Fibroblast of lung (primary cell): ENCODE data around the gene ANKS1B. TPM values are rescaled to one million over a fixed set of nuclear protein-coding genes. Genes with fewer than 3 reads are reported as not detected.

Experiments used
- DNase-seq, 2 donors: peaks; one replicate each; pipeline versions ENCODE4 v3.0.0 to v3.0.0-alpha.2; 2010; ENCODE audit warnings: low read depth in 2 of 2
- H2AFZ ChIP-seq: 2 replicates; pipeline ENCODE4 v1.5.1; 2012; ENCODE audit warnings: low read length, control low read depth, inconsistent platforms
- H3K27ac ChIP-seq: 2 replicates; pipeline ENCODE4 v1.5.1; 2011; ENCODE audit warnings: low read length, control low read depth; ENCODE audit not compliant: insufficient read depth
- H3K27me3 ChIP-seq: 2 replicates; pipeline ENCODE4 v1.5.1; 2011; ENCODE audit warnings: mild to moderate bottlenecking, low read length; ENCODE audit not compliant: control insufficient read depth, insufficient read depth
- H3K36me3 ChIP-seq: 2 replicates; pipeline ENCODE4 v1.5.1; 2011; ENCODE audit warnings: low read length; ENCODE audit not compliant: control insufficient read depth, insufficient read depth
- H3K4me1 ChIP-seq: 2 replicates; pipeline ENCODE4 v1.5.1; 2011; ENCODE audit warnings: low read length; ENCODE audit not compliant: control insufficient read depth, insufficient read depth; ENCODE audit errors: extremely low read depth
- H3K4me2 ChIP-seq: 2 replicates; pipeline ENCODE4 v1.5.1; 2011; ENCODE audit warnings: low read length, control low read depth; ENCODE audit not compliant: insufficient read depth; ENCODE audit errors: extremely low read depth
- H3K4me3 ChIP-seq, 4 experiments: fragments of 200-600 bp in 1 of 4; sonication (generic) in 1 of 4; replicated peaks in 1 of 4; 2 replicates each; pipeline ENCODE4 v1.5.1; 2011 to 2016; ENCODE audit warnings: low read length in 4 of 4, low read depth in 3 of 4, mild to moderate bottlenecking in 3 of 4, control low read depth in 2 of 4, inconsistent platforms in 1 of 4, mixed read lengths in 1 of 4; ENCODE audit not compliant: insufficient read depth in 1 of 4; ENCODE audit errors: control extremely low read depth in 1 of 4
- H3K79me2 ChIP-seq: 2 replicates; pipeline ENCODE4 v1.5.1; 2012; ENCODE audit warnings: mild to moderate bottlenecking, low read length, inconsistent platforms; ENCODE audit not compliant: control insufficient read depth, insufficient read depth
- H3K9ac ChIP-seq: 2 replicates; pipeline ENCODE4 v1.5.1; 2011; ENCODE audit warnings: mild to moderate bottlenecking, low read length, control low read depth; ENCODE audit not compliant: insufficient read depth
- H3K9me3 ChIP-seq: 2 replicates; pipeline ENCODE4 v1.5.1; 2012; ENCODE audit warnings: low read depth, low read length; ENCODE audit not compliant: control insufficient read depth, insufficient read depth
- H4K20me1 ChIP-seq: 2 replicates; pipeline ENCODE4 v1.5.1; 2011; ENCODE audit warnings: low read length; ENCODE audit not compliant: control insufficient read depth, insufficient read depth; ENCODE audit errors: extremely low read depth
- EZH2 ChIP-seq: IDR thresholded peaks from 2 replicates; pipeline ENCODE4 v1.5.1; 2012; ENCODE audit warnings: low read length, control low read depth, mild to moderate bottlenecking; ENCODE audit errors: missing control alignments
- polyA plus RNA-seq, 2 donors: library from polyadenylated mRNA; depleted of rRNA in 1 of 2; stranded (reverse) in 1 of 2; unstranded in 1 of 2; fragments of >200 nt; gene quantifications; 2 replicates each; pipeline ENCODE4 v1.2.1, GENCODE V29; 2011 to 2012; ENCODE audit warnings: missing spikeins in 1 of 2
- total RNA-seq: library from RNA; depleted of rRNA; stranded (reverse); fragments of >200 nt; gene quantifications from 2 replicates; pipeline ENCODE4 v1.2.1, GENCODE V29; 2014
- TF ChIP-seq, protein P1 (sequence below), 2 donors: IDR thresholded peaks in 1 of 2; conservative IDR thresholded peaks in 1 of 2; 1 replicate in 1 of 2; 2 replicates in 1 of 2; pipeline ENCODE4 v1.5.1; 2011 to 2012; ENCODE audit warnings: low read length in 2 of 2, control low read depth in 1 of 2, inconsistent platforms in 1 of 2, low read depth in 1 of 2, mild to moderate bottlenecking in 1 of 2

The ANKS1B gene
- total and polyA plus RNA-seq, 2 donors (not counting 1 experiment from before 2014, with no cell fraction given), result 0.11 to 0.83 TPM

DNA sequence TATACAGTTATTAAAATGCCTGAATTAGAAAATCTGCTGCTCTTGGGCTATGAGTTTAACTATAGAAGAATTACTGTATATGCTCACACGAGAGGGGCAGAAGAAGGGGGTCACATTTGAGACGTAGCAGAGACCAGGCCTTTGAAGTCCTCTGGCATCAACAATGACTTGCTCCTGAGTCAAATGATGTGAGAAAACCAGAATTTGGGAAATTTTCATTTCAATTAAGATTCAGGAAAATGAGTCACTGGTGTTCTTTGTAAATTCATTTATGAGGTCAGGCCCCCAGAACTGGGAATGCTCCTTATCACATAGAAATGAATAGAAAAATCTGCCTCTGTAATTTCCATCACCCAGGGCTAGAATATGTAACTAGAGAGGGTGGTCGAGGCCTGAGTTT, 1246.7 kb downstream of the ANKS1B start:
- Histone ChIP-seq H3K4me3 (no peak overlapping the region), H2AFZ (no peak overlapping the region), H3K79me2 (no peaks in the 10 kb centered on the region), H3K36me3 (no peaks in the 10 kb centered on the region), H4K20me1 (no peaks in the 10 kb centered on the region), H3K27ac (no peak overlapping the region), H3K9ac (no peak overlapping the region), H3K27me3 (no peaks in the 10 kb centered on the region), H3K9me3 (no peaks in the 10 kb centered on the region), H3K4me1 (peaks cover 5% of the 10 kb centered on the region), H3K4me2 (no peak overlapping the region)
- TF ChIP-seq, protein P1, sequence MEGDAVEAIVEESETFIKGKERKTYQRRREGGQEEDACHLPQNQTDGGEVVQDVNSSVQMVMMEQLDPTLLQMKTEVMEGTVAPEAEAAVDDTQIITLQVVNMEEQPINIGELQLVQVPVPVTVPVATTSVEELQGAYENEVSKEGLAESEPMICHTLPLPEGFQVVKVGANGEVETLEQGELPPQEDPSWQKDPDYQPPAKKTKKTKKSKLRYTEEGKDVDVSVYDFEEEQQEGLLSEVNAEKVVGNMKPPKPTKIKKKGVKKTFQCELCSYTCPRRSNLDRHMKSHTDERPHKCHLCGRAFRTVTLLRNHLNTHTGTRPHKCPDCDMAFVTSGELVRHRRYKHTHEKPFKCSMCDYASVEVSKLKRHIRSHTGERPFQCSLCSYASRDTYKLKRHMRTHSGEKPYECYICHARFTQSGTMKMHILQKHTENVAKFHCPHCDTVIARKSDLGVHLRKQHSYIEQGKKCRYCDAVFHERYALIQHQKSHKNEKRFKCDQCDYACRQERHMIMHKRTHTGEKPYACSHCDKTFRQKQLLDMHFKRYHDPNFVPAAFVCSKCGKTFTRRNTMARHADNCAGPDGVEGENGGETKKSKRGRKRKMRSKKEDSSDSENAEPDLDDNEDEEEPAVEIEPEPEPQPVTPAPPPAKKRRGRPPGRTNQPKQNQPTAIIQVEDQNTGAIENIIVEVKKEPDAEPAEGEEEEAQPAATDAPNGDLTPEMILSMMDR (conservative IDR thresholded peaks at IDR 0.05 in 1 of 2, IDR thresholded peaks at IDR 0.05 in 1 of 2; ENCODE audit: low read depth in 1 of 2, low read length in 2 of 2), result no peak
- TF ChIP-seq EZH2, result no peak
- peak in 1 of 2 donors; percentile 48 for DNase-seq

- Histone ChIP-seq H3K79me2 (no peaks in the 10 kb centered on the region), H3K4me1 (peaks cover 5% of the 10 kb centered on the region), H3K4me3 (no peak overlapping the region), H3K36me3 (no peaks in the 10 kb centered on the region), H3K4me2 (no peak overlapping the region), H2AFZ (no peak overlapping the region), H4K20me1 (no peaks in the 10 kb centered on the region), H3K9ac (no peak overlapping the region), H3K27ac (no peak overlapping the region), H3K9me3 (no peaks in the 10 kb centered on the region), H3K27me3 (no peaks in the 10 kb centered on the region)
- TF ChIP-seq, protein P1 (conservative IDR thresholded peaks at IDR 0.05 in 1 of 2, IDR thresholded peaks at IDR 0.05 in 1 of 2; ENCODE audit: low read depth in 1 of 2, low read length in 2 of 2), result no peak
- no peak for TF ChIP-seq EZH2
- no peak for DNase-seq
Observed at GRCh38 chr12:98737322-98737712, 1247.4 kb downstream of the ANKS1B start.

- TF ChIP-seq, protein P1 (conservative IDR thresholded peaks at IDR 0.05 in 1 of 2, IDR thresholded peaks at IDR 0.05 in 1 of 2; ENCODE audit: low read depth in 1 of 2, low read length in 2 of 2), result no peak
- TF ChIP-seq EZH2, result no peak
- no peak overlapping the region for H3K4me3 ChIP-seq
- H3K27me3 ChIP-seq, result no peaks in the 10 kb centered on the region
- H2AFZ ChIP-seq, result no peak overlapping the region
- peak in 1 of 2 donors; percentile 62 for DNase-seq
- no peak overlapping the region for H3K9ac ChIP-seq
- H3K27ac ChIP-seq, result no peak overlapping the region
- H3K9me3 ChIP-seq, result no peaks in the 10 kb centered on the region
- H4K20me1 ChIP-seq, result no peaks in the 10 kb centered on the region
- H3K79me2 ChIP-seq, result no peaks in the 10 kb centered on the region
- peaks cover 5% of the 10 kb centered on the region for H3K4me1 ChIP-seq
- H3K4me2 ChIP-seq, result no peak overlapping the region
- no peaks in the 10 kb centered on the region for H3K36me3 ChIP-seq
Observed at GRCh38 chr12:98736352-98737321, 1248.1 kb downstream of the ANKS1B start.
